Measurements from ENCODE around the gene MAGEA3.
"Not testable (repeated sequence)": the region's sequence is repeated elsewhere in the genome, so short reads cannot be mapped to it uniquely, and the experiment has no call there.

The MAGEA3 gene

GRCh38 chrX:152725409-152725808, 26.8 kb downstream of the MAGEA3 start:
- Mint-ChIP-seq H3K36me3 (no peaks in the 10 kb centered on the region), H3K4me1 (no peaks in the 10 kb centered on the region), H3K4me3 (no peak overlapping the region), H3K9me3 (no peaks in the 10 kb centered on the region), H3K27ac (no peak overlapping the region)
- DNase-seq (ENCODE audit: low spot score in 2 of 2) (no peak), ATAC-seq (no peak)

- no peak for ATAC-seq
- no peak for DNase-seq (ENCODE audit: low spot score in 2 of 2)
- Mint-ChIP-seq H3K9me3 (no peaks in the 10 kb centered on the region), H3K4me3 (no peak within 1 kb of the TSS), H3K36me3 (no peaks in the 10 kb centered on the region), H3K27ac (no peak within 1 kb of the TSS), H3K4me1 (no peaks in the 10 kb centered on the region)
Measured at GRCh38 chrX:152733261-152733975, 34.8 kb downstream of the MAGEA3 start, which contains the start of the genes CSAG1 and MAGEA12. Gene CSAG1, minus strand, starts transcription at chrX:152733721. Its CDS starts 1,261 bp downstream, at chrX:152732460. Gene MAGEA12, plus strand, starts transcription at chrX:152733757. Its CDS starts 2,405 bp downstream, at chrX:152736162.

GRCh38 chrX:152734143-152734858, 35.7 kb downstream of the MAGEA3 start:
- not testable (repeated sequence) for H3K36me3 Mint-ChIP-seq; H3K27ac Mint-ChIP-seq; H3K4me3 Mint-ChIP-seq; H3K9me3 Mint-ChIP-seq; ATAC-seq; H3K4me1 Mint-ChIP-seq; DNase-seq (ENCODE audit: low spot score in 2 of 2)

GRCh38 chrX:152735101-152735500, 36.5 kb downstream of the MAGEA3 start:
- Mint-ChIP-seq H3K4me3 (no peak overlapping the region), H3K27ac (no peak overlapping the region), H3K4me1 (no peaks in the 10 kb centered on the region), H3K36me3 (no peaks in the 10 kb centered on the region), H3K9me3 (no peaks in the 10 kb centered on the region)
- no peak for DNase-seq (ENCODE audit: low spot score in 2 of 2)
- ATAC-seq, result no peak

GRCh38 chrX:152735860-152736511, 37.4 kb downstream of the MAGEA3 start:
- Mint-ChIP-seq H3K4me1 (no peaks in the 10 kb centered on the region), H3K4me3 (no peak overlapping the region), H3K36me3 (no peaks in the 10 kb centered on the region), H3K27ac (no peak overlapping the region), H3K9me3 (no peaks in the 10 kb centered on the region)
- ATAC-seq (no peak), DNase-seq (ENCODE audit: low spot score in 2 of 2) (no peak)

GRCh38 chrX:152736528-152736927, 37.9 kb downstream of the MAGEA3 start:
- ATAC-seq; H3K4me3 Mint-ChIP-seq; DNase-seq (ENCODE audit: low spot score in 2 of 2); H3K27ac Mint-ChIP-seq; H3K4me1 Mint-ChIP-seq; H3K9me3 Mint-ChIP-seq; H3K36me3 Mint-ChIP-seq: not testable (repeated sequence)

- no peaks in the 10 kb centered on the region for H3K4me1 Mint-ChIP-seq
- H3K4me3 Mint-ChIP-seq, result no peak overlapping the region
- H3K9me3 Mint-ChIP-seq, result no peaks in the 10 kb centered on the region
- no peak for DNase-seq (ENCODE audit: low spot score in 2 of 2)
- ATAC-seq, result no peak
- H3K27ac Mint-ChIP-seq, result no peak overlapping the region
- no peaks in the 10 kb centered on the region for H3K36me3 Mint-ChIP-seq
Measured at GRCh38 chrX:152738560-152738959, 40.0 kb downstream of the MAGEA3 start.

Measured in stimulated activated effector memory CD8-positive, alpha-beta T cell treated with anti-CD3 and anti-CD28 coated beads, Interleukin-12 subunit alpha, Interleukin-12 subunit beta, amount 100 ng/mL, for 72 hours (primary cell).